ENCODE measurements around the gene CEP112. TPM values are rescaled to one million over a fixed set of nuclear protein-coding genes. Genes with fewer than 3 reads are reported as not detected.
"Not testable (repeated sequence)": the region's sequence is repeated elsewhere in the genome, so short reads cannot be mapped to it uniquely, and the experiment has no call there.

CEP112 gene
- total and polyA plus RNA-seq, 10 of the 15 experiments (the other 5 are each of a cell fraction or from before 2014, with no cell fraction given), result 0.11 to 3.8 (median 0.32) TPM; not detected in 1

- Histone ChIP-seq H3K4me1 (ENCODE audit: control insufficient read depth, insufficient read depth, low read length) (no peaks in the 10 kb centered on the region), H3K27me3 (replicated peaks in 1 of 2; ENCODE audit: control insufficient read depth in 2 of 2, insufficient read depth in 2 of 2, low read length in 1 of 2) (no peaks in the 10 kb centered on the region), H3K36me3 (ENCODE audit: control insufficient read depth in 2 of 2, insufficient read depth in 2 of 2, low read length in 1 of 2) (no peaks in the 10 kb centered on the region), H3K4me2 (ENCODE audit: control insufficient read depth, insufficient read depth) (no peak overlapping the region), H3K4me3 (no peak overlapping the region), H3K27ac (ENCODE audit: control insufficient read depth, insufficient read depth) (no peak overlapping the region), H4K20me1 (ENCODE audit: control insufficient read depth, insufficient read depth) (no peaks in the 10 kb centered on the region), H3K79me2 (ENCODE audit: control insufficient read depth, insufficient read depth, low read length) (no peaks in the 10 kb centered on the region), H2AFZ (ENCODE audit: control insufficient read depth, low read depth, low read length) (no peak overlapping the region), H3K9ac (ENCODE audit: control insufficient read depth, insufficient read depth, low read length) (no peak overlapping the region), H3K9me3 (replicated peaks; ENCODE audit: control insufficient read depth, insufficient read depth, low read length) (no peaks in the 10 kb centered on the region)
- intact Hi-C loops (cut with micrococcal nuclease; ENCODE audit: unreplicated experiment) (no loop called here), in situ Hi-C loops (cut with MboI) (no loop called here)
- DNase-seq (ENCODE audit: low read depth, low spot score) (no peak), ATAC-seq (no peak), FAIRE-seq (no peak)
- POLR2A ChIA-PET, result no interaction called here
- RAD21 ChIA-PET (ENCODE audit: unreplicated experiment), result no interaction called here
- CTCF ChIA-PET, result interaction anchor here (1.2 to 1.6 kb wide), 2 partner anchors 12 to 110 kb away, joined by 3 read pairs; no protein-coding TSS in a partner anchor
- SMC1A ChIA-PET (ENCODE audit: uncharacterized antibody, unreplicated experiment), result interaction anchor here (2.0 kb wide), 1 partner anchor 12 kb away, joined by 5 read pairs; no protein-coding TSS in a partner anchor
- WGBS (ENCODE audit: insufficient coverage, insufficient replicate concordance, low lambda C conversion rate, missing lambda C conversion rate), result 34% methylated on average over 7 of the region's 7 CpGs
- BruUV-seq (replicated peaks), result no TSS peak
- TF ChIP-seq SMAD1 (IDR thresholded peaks at IDR 0.05; ENCODE audit: low read depth, partially characterized antibody) (no peak), KAT2A (conservative IDR thresholded peaks at IDR 0.05; ENCODE audit: control insufficient read depth, low read depth, low read length) (no peak)
These were observed 508.5 kb downstream of the CEP112 start for GRCh38 chr17:65683428-65683827.

DNA sequence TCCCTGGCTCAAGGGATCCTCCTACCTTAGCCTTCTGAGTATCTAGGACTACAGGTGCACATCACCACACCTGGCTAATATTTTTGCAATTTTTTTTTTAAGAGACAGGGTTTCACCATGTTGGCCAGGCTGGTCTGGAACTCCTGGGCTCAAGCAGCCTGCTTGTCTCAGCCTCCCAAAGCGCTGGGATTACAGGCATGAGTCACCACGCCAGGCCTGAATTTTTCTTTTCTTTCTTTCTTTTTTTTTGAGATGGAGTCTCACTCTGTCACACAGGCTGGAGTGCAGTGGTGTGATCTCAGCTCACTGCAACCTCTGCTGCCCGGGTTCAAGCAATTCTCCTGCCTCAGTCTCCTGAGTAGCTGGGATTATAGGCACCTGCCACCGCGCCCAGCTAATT is 510.2 kb downstream of the CEP112 start:
- H3K36me3 ChIP-seq (ENCODE audit: control insufficient read depth in 2 of 2, insufficient read depth in 2 of 2, low read length in 1 of 2); H3K27me3 ChIP-seq (replicated peaks in 1 of 2; ENCODE audit: control insufficient read depth in 2 of 2, insufficient read depth in 2 of 2, low read length in 1 of 2); CTCF ChIA-PET; H3K9me3 ChIP-seq (replicated peaks; ENCODE audit: control insufficient read depth, insufficient read depth, low read length); intact Hi-C loops (cut with micrococcal nuclease; ENCODE audit: unreplicated experiment); RAD21 ChIA-PET (ENCODE audit: unreplicated experiment); DNase-seq (ENCODE audit: low read depth, low spot score); SMC1A ChIA-PET (ENCODE audit: uncharacterized antibody, unreplicated experiment); H2AFZ ChIP-seq (ENCODE audit: control insufficient read depth, low read depth, low read length); H3K79me2 ChIP-seq (ENCODE audit: control insufficient read depth, insufficient read depth, low read length); POLR2A ChIA-PET; H3K9ac ChIP-seq (ENCODE audit: control insufficient read depth, insufficient read depth, low read length); H3K27ac ChIP-seq (ENCODE audit: control insufficient read depth, insufficient read depth); in situ Hi-C loops (cut with MboI); H3K4me1 ChIP-seq (ENCODE audit: control insufficient read depth, insufficient read depth, low read length); H4K20me1 ChIP-seq (ENCODE audit: control insufficient read depth, insufficient read depth); H3K4me3 ChIP-seq; FAIRE-seq; BruUV-seq (replicated peaks); H3K4me2 ChIP-seq (ENCODE audit: control insufficient read depth, insufficient read depth); ATAC-seq: not testable (repeated sequence)
- WGBS (ENCODE audit: insufficient coverage, insufficient replicate concordance, low lambda C conversion rate, missing lambda C conversion rate), result 41% methylated on average over 5 of the region's 5 CpGs

All from GM12878 (cell line).